ENCODE results near the gene FLNB. TPM values are rescaled to one million over a fixed set of nuclear protein-coding genes. Genes with fewer than 3 reads are reported as not detected.

The FLNB gene
- total and polyA plus RNA-seq, 2 of the 8 experiments (the other 6 are each of a cell fraction or from before 2014, with no cell fraction given), result 72.3 to 118 TPM

DNA sequence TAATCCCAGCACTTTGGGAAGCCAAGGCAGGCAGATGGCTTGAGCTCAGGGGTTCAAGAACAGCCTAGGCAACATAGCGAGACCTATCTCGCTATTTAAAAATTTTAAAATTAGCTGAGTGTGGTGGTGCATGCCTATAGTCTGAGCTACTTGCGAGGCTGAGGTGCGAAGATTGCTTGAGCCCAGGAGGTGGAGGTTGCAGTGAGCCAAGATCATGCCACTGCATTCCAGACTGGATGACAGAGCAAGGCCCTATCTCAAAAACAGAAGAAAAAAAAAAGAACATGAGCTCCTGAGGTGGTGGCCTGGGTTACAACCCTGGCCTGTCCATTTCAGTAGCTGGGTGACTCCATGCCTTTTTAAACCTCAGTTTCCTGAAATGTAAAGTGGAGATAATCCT lies 195.3 kb downstream of the FLNB start:
- no peak overlapping the region for H2AFZ ChIP-seq (ENCODE audit: low read length)
- H3K79me1 ChIP-seq (ENCODE audit: low read depth, low read length), result no peaks in the 10 kb centered on the region
- H3K23me2 ChIP-seq (ENCODE audit: low read depth, low read length), result no peaks in the 10 kb centered on the region
- no peak overlapping the region for H2BK20ac ChIP-seq (ENCODE audit: low read length)
- H3K4me1 ChIP-seq (replicated peaks in 1 of 4; ENCODE audit: control insufficient read depth in 3 of 4, insufficient read depth in 4 of 4, low read length in 3 of 4), result no peaks in the 10 kb centered on the region
- H2BK12ac ChIP-seq (ENCODE audit: low read depth, low read length), result no peak overlapping the region
- H2BK15ac ChIP-seq (ENCODE audit: low read length), result no peak overlapping the region
- WGBS, 2 experiments (ENCODE audit: extremely low coverage in 1 of 2, insufficient coverage in 1 of 2, insufficient read length in 1 of 2, insufficient replicate concordance in 2 of 2, low coverage in 1 of 2, low lambda C conversion rate in 2 of 2, missing lambda C conversion rate in 1 of 2), result 90% methylated on average over 4 of the region's 4 CpGs; no CpG with 5 or more reads in 1 of the 2 experiments
- no peak overlapping the region for H2BK5ac ChIP-seq (ENCODE audit: low read depth, low read length)
- no peak overlapping the region for H3K23ac ChIP-seq (ENCODE audit: insufficient read length)
- CTCF ChIA-PET (ENCODE audit: partially characterized antibody), result interaction anchor here (0.6 to 3.1 kb wide), 12 partner anchors 8 to 249 kb away, joined by 3 to 19 read pairs (median 3); partner anchors contain the start of genes HTD2 and RPP14
- H3K9me3 ChIP-seq (ENCODE audit: insufficient read depth in 2 of 2, low read depth in 1 of 2, low read length in 1 of 2), result no peaks in the 10 kb centered on the region
- no peak overlapping the region for H4K91ac ChIP-seq (replicated peaks; ENCODE audit: insufficient read length, low read length)
- no peak overlapping the region for H3K4me3 ChIP-seq (ENCODE audit: extremely low read depth in 1 of 4, insufficient read depth in 2 of 4, low read depth in 3 of 4, low read length in 4 of 4)
- H3K56ac ChIP-seq (replicated peaks; ENCODE audit: insufficient read length, low read depth, low read length), result no peak overlapping the region
- POLR2A ChIA-PET (ENCODE audit: partially characterized antibody), result no interaction called here
- H4K8ac ChIP-seq (ENCODE audit: extremely low read depth, insufficient read depth, low read length), result no peak overlapping the region
- H3K79me2 ChIP-seq (ENCODE audit: control insufficient read depth in 1 of 2, insufficient read depth in 2 of 2, low read length in 2 of 2), result no peaks in the 10 kb centered on the region
- no peaks in the 10 kb centered on the region for H3K36me3 ChIP-seq (ENCODE audit: control insufficient read depth in 2 of 4, insufficient read depth in 4 of 4, low read length in 3 of 4)
- FAIRE-seq (no peak), DNase-seq (ENCODE audit: low read depth in 1 of 2, low spot score in 2 of 2) (no peak)
- H3K14ac ChIP-seq (ENCODE audit: insufficient read length), result no peak overlapping the region
- H4K5ac ChIP-seq (ENCODE audit: insufficient read length, low read depth, low read length), result no peak overlapping the region
- no peak overlapping the region for H2BK120ac ChIP-seq (replicated peaks; ENCODE audit: low read depth, low read length)
- no peak overlapping the region for H2AK5ac ChIP-seq (ENCODE audit: low read depth, low read length)
- no peaks in the 10 kb centered on the region for H3K27me3 ChIP-seq (replicated peaks in 1 of 4; ENCODE audit: control insufficient read depth in 3 of 4, extremely low read depth in 1 of 4, insufficient read depth in 3 of 4, low read length in 3 of 4)
- H3K4ac ChIP-seq (replicated peaks; ENCODE audit: insufficient read length, low read depth, low read length), result no peak overlapping the region
- H3K18ac ChIP-seq (ENCODE audit: extremely low read depth, low read length), result no peak overlapping the region
- no peak overlapping the region for H3K4me2 ChIP-seq (ENCODE audit: insufficient read depth in 1 of 2, low read depth in 2 of 2, low read length in 2 of 2)
- no peak overlapping the region for H3K27ac ChIP-seq (ENCODE audit: low read depth, low read length)
- no peak overlapping the region for H3K9ac ChIP-seq (replicated peaks in 1 of 4; ENCODE audit: extremely low read depth in 1 of 4, low read depth in 3 of 4, low read length in 3 of 4)
- no peaks in the 10 kb centered on the region for H4K20me1 ChIP-seq (replicated peaks in 1 of 2; ENCODE audit: control insufficient read depth in 1 of 2, insufficient read depth in 2 of 2, low read length in 2 of 2)
- no peak for TF ChIP-seq BRCA1 (IDR thresholded peaks at IDR 0.05; ENCODE audit: low read depth, low read length)
